ENCODE measurements around the gene KLHL30.

KLHL30 gene

DNA sequence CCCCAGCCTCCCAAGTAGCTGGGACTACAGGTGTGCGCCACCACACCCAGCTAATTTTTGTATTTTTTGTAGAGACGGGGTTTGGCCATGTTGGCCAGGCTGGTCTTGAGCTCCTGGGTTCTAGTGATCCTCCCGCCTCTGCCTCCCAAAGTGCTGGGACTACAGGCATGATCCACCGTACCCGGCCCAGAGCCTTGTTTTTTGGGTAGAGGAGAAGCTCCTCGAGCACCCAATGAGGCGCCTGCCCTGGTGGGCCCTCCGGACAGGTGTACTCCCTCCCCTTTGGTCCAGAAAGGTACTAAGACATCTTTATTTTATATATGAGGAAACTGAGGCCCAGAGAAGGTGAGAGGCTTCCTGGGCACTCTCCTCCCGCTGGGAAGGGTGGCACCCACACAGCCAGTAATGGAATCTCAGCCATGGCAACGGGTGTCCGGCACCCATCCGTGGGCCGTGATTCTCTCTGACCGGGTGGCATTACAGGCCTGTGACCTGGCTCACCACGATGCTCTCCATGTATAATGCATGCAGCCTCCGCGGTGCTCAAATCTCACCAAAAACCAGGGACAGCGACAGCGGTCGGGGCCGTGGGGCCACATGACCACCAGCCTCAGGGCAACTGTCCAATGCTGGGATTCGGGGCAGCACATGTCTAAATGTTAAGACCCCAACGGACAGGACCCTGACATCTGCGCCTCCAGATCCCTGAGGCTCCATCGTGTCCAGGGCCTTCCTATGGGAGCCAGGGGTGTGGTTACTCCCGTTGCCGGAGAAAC lies 16.8 kb upstream of the KLHL30 start:
- no peak for DNase-seq

DNA sequence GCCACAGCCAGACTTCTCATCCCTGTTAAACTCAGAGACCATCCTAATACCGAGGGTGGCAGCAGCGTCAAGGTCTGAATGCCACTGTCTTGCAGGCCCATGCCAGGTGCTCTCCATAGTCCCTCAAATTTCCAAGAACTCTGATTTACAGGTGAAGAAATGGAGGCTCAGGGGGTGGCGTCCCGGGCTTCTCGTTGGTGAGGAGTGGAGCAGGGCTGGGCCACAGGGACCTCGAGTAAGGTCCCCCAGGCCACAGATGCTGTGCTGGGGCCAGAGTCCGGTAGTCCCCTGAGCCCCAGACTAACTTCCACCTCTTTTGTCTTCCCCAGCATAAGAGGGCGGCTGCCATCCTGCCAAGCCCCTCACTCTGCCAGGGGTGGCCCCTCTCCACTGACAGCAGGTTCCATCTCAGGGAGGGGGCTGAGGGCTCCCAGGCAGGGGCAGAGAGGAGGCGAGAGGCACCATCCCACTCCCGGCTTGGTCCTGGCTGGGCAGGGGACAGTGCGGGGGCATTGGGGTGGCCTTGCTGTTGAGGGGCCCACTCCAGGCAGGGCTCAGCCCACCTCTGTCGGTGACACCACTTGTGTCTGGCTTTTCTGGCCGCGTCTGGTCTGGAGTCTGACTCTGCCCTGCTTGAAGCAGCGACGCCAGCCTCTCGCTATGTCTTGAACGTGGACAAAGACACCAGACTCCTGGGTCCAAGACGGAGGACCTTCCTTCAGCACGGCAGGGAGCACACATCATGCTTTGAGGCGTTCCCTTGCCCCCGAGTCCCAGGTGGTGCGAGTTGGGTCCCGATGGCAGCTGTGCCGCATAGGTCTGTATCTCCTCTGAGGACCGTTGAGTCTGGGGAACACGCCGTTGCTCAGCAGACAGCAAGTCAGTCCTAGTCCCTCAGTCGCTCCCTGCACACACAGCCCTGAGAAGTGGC lies 15.9 kb upstream of the KLHL30 start:
- DNase-seq, result no peak

GRCh38 chr2:238123218-238123971 lies 15.1 kb upstream of the KLHL30 start:
- DNase-seq, result no peak

DNA sequence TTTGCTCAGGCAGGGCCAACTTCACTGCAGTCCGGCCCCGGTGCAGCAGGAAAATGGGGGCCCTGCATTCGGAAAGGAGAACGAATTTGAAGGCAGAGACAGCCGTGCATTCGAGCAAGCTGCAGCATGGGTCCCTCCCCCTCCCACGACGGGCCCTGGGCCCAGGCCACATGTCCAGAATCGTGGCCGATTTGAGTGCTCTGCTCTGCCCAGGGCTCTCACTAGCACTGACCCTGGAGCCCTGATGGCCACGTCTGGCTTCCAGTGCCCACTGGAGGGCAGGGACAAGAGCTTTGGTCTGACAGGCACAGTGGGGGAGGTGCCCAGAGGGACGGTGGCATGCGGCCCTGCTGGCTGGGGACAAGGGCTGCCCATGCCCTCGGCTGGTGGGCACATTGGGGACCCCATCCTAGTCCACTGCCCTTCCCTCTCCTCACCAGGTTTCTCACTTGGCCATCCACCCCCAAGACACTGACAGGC lies 14.4 kb upstream of the KLHL30 start:
- DNase-seq, result no peak

DNA sequence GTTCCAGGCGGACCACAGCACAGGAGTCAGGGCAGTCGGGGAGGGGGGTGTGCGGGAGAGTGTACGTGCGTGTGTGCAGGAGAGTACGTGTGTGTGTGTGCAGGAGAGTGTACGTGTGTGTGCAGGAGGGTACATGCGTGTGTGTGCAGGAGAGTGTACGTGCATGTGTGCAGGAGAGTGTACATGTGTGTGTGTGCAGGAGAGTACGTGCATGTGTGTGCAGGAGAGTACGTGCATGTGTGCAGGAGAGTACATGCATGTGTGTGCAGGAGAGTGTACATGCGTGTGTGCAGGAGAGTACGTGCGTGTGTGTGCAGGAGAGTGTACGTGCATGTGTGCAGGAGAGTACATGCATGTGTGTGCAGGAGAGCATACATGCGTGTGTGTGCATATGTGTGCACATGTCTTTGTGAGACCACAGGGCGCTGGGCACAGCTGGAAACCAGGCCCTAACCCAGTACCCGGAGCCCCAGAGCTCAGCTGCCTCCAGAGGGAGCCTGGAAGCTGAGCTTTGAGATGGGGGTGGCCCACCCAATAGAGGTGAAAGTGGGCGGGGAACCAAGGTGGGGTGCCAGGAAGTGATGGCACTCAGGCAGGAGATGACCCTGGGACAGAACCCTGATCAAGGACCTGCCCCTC lies 13.9 kb upstream of the KLHL30 start:
- DNase-seq, result no peak

DNA sequence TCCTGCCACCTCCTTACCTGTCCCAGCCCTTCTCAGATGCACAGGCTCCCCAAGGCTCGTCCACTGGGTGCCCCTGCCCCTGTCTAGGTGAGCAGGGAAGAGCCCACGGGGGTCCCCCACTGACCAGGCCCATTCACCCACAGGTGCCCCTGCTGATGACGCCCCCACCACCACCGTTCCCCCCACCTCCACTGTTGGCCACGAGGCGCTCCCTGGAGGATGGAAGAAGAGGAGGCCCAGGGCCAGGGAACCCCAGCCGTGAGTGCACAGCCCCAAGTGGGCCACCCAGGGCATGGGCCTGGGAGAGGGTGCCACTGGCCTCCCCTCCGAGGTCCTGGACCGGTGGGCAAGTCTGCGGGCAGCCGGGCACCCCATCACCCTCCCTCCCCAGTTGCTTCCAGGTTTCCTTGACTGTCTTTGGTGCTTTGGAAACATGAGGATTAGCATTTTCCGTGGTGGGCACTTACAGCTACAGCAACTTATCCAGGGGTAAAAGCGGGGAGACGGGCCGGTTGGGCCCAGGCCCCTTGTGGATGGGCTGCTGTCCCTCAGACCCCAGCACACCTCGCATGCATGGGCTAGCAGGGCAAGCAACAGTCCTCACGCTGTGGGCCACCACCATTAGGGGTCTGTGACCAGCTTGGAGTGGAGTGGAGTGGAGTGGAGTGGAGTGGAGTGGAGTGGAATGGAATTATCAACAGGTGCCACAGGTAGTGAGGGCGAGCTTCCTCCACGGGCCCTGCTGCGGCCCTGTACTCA lies 13.2 kb upstream of the KLHL30 start:
- no peak for DNase-seq

- no peak for DNase-seq
Observed at GRCh38 chr2:238126338-238126737, 12.1 kb upstream of the KLHL30 start.

DNA sequence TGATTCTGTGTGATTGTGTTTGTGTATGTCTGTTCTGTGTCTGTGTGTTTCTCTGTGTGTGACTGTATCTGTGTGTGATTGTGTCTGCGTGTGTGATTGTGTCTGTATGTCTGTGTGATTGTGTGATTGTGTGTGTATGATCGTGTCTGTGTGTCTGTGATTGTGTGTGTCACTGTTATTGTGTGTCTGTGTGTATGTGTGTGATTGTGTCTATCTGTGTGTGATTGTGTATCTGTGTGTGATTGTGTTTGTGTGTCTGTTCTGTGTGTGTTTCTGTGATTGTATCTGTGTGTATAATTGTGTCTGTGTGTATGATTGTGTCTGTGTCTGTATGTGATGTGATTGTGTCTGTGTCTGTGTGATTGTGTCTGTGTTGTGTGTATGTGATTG lies 11.7 kb upstream of the KLHL30 start:
- DNase-seq, result no peak

DNA sequence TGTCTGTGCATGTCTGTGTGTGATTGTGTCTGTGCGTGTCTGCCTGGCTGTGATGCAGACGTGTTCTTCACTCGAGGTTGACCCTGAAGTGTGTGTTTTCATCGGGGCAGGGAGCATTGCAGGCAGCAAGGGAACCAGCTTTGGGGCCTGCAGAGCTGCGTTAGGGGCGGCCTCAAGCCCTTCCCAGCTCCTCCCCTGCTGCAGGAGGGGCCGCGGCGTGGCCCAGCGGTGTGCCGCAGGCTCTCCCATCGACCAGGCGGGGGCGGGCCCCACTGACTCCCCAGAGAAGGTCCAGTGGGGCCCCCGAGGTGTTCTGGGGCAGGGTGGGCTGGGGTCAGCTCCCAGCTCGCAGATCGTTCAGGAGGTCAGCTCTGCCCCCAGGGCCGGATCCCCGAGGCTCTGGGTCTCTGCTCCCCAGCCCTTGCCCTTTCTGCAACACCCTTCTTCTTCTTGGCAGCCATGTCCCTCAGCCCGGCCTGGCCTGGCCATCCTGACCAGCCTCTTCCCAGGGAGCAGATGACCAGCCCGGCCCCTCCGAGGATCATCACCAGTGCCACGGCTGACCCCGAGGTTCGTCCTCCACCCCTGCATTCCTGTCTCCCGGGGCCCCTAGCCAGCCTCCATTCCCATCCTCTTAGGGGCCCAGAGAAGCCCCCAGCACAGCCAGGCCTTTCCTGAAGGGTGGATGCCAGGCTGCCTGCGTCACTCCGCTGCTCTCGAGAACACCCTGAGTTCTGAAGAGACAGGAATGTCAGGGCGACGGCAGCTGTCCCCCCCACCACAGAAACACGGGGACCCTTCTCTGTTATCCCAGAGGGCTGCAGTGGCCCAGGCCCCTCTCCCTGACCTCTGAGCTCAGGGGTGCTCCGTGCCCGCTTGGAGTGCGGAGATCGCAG lies 11.1 kb upstream of the KLHL30 start:
- DNase-seq, result no peak

DNA sequence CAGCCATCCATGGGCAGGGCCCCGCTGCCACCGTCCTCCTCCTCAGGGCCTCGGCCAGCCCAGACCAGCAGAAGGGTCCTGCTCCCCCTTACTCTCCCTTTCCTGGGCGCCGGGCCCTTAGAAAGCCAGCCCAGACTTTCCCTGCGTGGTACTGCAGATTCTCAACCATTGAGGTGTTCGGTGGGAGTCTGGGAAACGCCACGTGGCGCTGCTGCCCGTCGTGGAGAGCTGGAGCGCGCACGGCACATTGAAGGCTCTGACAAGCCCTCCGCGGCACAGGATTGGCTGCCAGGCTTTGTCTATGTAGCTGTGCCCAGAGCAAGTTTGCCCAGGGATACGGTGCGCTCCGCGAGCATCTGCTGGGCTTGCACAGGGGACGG lies 10.4 kb upstream of the KLHL30 start:
- no peak for DNase-seq

DNA sequence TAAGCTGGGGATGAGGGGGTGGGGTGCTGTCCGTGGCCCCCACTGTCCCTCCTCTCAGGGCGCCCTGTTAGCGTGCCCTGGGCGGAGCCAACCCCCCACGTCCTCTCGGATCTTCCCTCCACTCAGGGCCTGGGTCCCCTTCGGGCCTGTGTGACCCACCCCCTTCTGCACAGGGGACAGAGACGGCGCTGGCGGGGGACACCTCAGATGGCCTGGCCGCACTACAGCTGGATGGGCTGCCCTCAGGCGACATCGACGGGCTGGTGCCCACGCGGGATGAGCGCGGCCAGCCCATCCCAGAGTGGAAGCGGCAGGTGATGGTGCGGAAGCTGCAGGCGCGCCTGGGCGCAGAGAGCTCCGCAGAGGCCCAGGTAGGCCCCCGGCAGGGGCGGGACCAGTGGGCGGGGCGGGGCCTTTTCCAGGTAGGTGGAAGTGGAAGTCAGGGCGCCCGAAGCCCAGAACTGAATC lies 9.9 kb upstream of the KLHL30 start:
- no peak for DNase-seq

GRCh38 chr2:238129166-238130010 lies 9.1 kb upstream of the KLHL30 start:
- DNase-seq, result no peak

- no peak for DNase-seq
Observed at GRCh38 chr2:238130111-238130695, 8.3 kb upstream of the KLHL30 start.

DNA sequence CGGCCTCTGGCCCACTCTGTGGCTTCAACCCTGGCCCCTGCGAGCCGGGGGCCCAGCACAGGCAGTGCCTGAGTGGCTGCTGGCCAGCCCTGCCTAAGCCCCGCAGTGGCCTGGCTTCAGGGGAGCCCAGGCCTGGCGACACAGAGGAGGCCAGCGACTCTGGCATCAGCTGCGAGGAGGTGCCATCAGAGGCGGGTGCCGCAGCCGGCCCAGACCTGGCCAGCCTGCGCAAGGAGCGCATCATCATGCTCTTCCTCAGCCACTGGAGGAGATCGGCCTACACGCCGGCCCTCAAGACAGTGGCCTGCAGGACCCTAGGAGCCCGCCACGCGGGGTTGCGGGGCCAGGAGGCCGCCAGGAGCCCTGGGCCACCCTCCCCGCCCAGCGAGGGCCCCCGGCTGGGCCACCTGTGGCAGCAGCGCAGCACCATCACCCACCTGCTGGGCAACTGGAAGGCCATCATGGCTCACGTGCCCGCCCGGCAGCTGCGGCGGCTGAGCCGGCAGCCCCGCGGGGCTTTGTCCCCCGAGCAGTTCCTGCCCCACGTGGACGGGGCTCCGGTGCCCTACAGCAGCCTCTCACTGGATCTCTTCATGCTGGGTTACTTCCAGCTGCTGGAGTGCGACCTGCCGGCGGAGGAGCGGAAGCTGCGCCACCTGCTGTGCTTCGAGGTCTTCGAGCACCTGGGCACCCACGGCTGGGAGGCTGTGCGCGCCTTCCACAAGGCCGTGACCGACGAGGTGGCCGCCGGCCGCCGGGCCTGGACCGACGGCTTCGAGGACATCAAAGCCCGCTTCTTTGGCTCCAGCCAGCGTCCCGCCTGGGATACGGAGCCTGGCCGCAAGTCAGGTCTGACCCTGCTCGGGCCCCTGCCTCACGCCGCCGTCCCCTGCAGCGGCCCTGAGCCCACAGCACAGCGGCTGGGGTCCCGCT lies 7.5 kb upstream of the KLHL30 start:
- DNase-seq, result no peak

GRCh38 chr2:238131761-238132462 lies 6.6 kb upstream of the KLHL30 start:
- no peak for DNase-seq

- DNase-seq, result no peak
Observed at GRCh38 chr2:238132463-238133450, 5.7 kb upstream of the KLHL30 start.
